ENCODE results near the gene GATAD2B.
"Not testable (repeated sequence)": the region's sequence is repeated elsewhere in the genome, so short reads cannot be mapped to it uniquely, and the experiment has no call there.

GATAD2B gene

GRCh38 chr1:153840774-153841173, 82.0 kb downstream of the GATAD2B start:
- DNase-seq (ENCODE audit: low read depth in 2 of 2), result not testable (repeated sequence)

- DNase-seq (ENCODE audit: low read depth in 2 of 2), result not testable (repeated sequence)
Observed at GRCh38 chr1:153833968-153834367, 88.8 kb downstream of the GATAD2B start.

DNA sequence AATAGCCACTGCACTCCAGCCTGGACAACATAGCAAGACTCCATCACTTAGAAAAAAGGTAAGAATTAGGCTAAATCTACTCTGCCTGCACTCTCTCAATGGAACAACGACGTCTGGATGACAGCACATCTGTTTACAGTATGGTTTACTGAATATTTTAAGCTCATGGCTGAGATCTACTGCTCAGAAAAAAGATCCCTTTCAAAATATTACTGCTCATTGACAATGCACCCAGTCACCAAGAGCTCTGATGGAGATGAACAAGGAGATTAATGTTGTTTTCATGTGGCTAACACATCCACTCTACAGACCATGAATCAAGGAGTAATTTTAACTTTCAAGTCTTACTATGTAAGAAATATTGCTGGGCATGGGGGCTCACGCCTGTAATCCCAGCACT, 89.6 kb downstream of the GATAD2B start:
- DNase-seq (ENCODE audit: low read depth in 2 of 2), result no peak

- DNase-seq (ENCODE audit: low read depth in 2 of 2), result no peak
Observed at GRCh38 chr1:153832293-153832692, 90.5 kb downstream of the GATAD2B start.

DNA sequence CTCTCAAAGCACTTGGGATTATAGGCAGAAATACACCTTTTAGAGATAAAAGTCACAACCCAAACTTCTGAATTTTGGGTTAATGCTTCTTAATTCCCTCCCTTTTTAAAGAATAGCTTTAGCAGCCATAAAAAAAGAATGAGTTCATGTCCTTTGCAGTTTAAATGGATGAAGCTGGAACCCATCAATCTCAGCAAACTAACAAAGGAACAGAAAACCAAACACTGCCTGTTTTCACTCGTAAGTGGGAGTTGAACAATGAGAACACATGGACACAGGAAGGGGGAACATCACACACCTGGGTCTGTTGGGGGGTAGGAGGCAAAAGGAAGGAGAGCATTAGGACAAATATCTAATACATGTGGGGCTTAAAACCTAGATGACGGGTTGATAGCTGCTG, 91.7 kb downstream of the GATAD2B start:
- DNase-seq (ENCODE audit: low read depth in 2 of 2), result no peak

GRCh38 chr1:153827168-153827964, 95.4 kb downstream of the GATAD2B start:
- DNase-seq (ENCODE audit: low read depth in 2 of 2), result no peak

- DNase-seq (ENCODE audit: low read depth in 2 of 2), result no peak
Observed at GRCh38 chr1:153818876-153819275, 103.9 kb downstream of the GATAD2B start.

- no peak for DNase-seq (ENCODE audit: low read depth in 2 of 2)
Observed at GRCh38 chr1:153816283-153816889, 106.4 kb downstream of the GATAD2B start.

DNA sequence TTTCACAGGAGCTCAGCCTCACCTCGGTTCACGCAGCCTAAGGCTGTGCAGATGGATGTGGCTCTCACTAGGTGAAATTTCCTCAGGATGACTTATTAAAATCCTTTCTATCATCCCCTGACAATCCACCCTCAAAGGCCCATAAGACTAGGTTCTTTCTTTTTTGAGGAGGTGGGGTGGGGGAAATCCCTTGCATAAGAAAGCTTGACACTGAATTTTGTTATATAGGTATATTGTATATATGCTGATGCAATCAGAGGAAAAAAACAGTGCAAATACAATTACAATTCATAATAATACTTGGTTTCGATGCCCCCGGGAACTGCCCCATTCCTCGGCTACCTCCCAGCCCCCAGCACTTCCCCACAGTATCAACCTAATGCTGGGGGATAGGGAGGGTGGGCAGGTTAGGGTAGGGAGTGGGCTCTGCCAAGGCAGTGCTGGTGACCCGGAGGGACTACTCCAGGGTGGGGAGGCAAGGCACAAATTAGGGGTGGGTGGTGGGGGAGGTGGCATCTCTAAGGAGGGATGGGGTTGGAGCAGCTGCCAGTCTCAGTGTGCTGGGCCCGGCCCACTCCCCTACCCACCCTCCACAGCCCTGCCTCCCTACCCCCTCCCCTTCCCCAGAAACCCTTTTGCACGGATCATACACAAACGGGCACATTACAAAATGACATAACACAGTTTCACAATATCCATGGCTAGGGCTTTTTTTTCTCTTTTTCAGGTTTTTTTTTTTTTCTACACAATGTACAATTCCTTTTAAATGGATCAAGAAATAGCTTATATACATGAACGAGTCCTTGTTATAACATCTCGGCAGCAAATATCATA, 116.7 kb downstream of the GATAD2B start:
- DNase-seq (ENCODE audit: low read depth in 2 of 2), result no peak

DNA sequence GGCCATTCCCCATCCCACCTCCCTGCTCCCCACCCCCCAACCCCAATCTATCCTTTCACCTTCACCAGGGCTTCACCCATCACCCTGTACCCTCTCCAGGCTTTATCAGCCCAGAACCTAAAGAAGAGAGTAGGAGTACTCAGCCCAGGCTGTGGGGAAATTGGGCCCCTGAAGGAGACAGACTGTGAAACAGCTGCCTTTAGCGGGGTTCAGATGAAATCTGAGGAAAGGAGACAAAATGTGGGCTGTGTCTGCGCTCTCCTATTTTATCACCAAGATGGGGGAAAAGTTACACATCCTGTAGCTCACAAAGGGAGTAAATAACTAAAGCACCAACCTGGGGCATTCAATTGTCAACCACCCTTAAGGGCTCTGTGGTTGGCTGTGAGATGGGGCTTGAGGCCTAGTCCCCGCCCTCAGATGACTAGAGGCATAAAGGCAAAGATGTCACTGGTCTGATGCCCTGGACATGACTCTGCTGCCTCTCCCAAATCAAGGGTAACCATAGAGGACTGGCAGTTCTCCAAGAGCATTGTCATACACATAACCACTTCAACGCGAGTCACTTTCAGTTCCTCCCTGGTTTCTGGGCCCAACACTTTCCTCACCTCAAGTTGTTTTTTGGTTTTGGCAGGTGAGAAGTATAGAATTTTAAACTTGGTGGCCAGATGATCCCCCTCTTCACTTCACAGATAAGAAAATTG, 117.6 kb downstream of the GATAD2B start:
- peak in 1 of 2 donors; percentile 25 for DNase-seq (ENCODE audit: low read depth in 2 of 2)

GRCh38 chr1:153804112-153804511, 118.7 kb downstream of the GATAD2B start:
- no peak for DNase-seq (ENCODE audit: low read depth in 2 of 2)

- no peak for DNase-seq (ENCODE audit: low read depth in 2 of 2)
Observed at GRCh38 chr1:153803470-153804056, 119.2 kb downstream of the GATAD2B start.

DNA sequence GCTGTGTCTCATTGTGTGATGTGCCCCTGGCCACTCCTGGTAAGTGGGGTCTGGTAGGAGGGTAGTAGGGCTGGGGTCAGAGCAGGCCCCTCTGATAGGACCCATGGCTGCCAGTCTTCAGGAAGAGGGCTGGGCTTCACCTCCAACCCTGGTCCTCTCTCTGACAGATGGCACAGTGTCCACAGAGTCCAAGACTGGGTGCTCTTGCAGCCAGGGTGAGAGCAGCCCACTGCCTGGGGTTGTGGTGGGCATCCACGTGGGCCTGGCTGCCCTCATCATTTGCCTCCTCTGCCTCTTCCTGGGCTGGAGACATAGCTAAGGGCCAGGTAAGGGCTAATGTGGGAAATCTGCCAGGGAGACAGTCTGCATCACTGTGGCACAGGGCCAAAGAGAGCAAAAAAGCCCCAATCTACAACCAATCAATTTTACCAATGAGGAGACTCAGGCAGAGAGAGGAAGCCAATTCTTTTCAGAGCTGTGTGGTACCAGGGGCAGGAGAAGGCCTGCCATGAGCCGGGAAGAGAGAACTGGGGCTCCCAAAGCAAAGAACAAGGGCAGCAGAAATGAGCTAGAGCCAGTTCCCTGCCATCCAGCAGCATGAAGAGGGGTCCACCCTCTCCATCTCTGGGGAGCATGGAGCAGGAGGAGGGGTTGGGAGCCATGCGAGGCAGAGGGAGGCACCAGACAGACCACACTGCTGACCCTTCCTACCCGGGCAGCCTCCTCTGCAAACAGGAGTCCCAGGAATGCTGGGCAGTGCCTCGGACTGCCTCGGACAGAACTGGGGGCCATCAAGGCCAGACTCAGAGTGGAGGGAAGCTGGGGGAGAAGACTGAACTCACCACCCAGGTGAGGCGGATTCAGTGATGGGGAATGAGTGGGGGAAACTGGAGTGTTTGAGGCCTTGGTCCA, 120.7 kb downstream of the GATAD2B start:
- no peak for DNase-seq (ENCODE audit: low read depth in 2 of 2)

- DNase-seq (ENCODE audit: low read depth in 2 of 2), result no peak
Observed at GRCh38 chr1:153801028-153801625, 121.6 kb downstream of the GATAD2B start.

- no peak for DNase-seq (ENCODE audit: low read depth in 2 of 2)
Observed at GRCh38 chr1:153800516-153800915, 122.3 kb downstream of the GATAD2B start.

- DNase-seq (ENCODE audit: low read depth in 2 of 2), result no peak
Observed at GRCh38 chr1:153799566-153800465, 123.0 kb downstream of the GATAD2B start.

- DNase-seq (ENCODE audit: low read depth in 2 of 2), result no peak
Observed at GRCh38 chr1:153799016-153799415, 123.8 kb downstream of the GATAD2B start.

DNA sequence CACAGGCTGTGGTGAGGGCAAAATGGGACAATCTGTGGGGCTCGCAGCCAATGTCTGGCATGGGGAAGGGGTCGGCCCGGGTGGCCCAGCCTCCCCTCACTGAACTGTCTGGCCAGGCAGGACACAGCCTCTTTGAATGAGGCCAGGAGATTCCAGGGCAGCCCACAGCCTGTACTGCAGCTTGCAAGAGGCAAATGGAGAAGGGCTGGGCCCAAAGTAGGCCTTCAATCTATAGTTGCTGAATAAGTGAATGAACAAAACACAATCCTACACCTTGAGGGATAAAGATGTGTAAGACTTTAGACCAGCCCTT, 124.3 kb downstream of the GATAD2B start:
- DNase-seq (ENCODE audit: low read depth in 2 of 2), result no peak
